ENCODE data around the gene APBB2.
"Not testable (repeated sequence)": the region's sequence is repeated elsewhere in the genome, so short reads cannot be mapped to it uniquely, and the experiment has no call there.

The APBB2 gene

GRCh38 chr4:40840255-40840984 lies 373.9 kb downstream of the APBB2 start:
- DNase-seq (ENCODE audit: low read depth in 3 of 3, low spot score in 1 of 3), result no peak

GRCh38 chr4:40838742-40839141 lies 375.6 kb downstream of the APBB2 start:
- DNase-seq (ENCODE audit: low read depth in 3 of 3, low spot score in 1 of 3), result no peak

- no peak for DNase-seq (ENCODE audit: low read depth in 3 of 3, low spot score in 1 of 3)
These were observed 377.1 kb downstream of the APBB2 start for GRCh38 chr4:40837094-40837870.

- DNase-seq (ENCODE audit: low read depth in 3 of 3, low spot score in 1 of 3), result no peak
These were observed 381.1 kb downstream of the APBB2 start for GRCh38 chr4:40833212-40833611.

GRCh38 chr4:40832175-40832574 lies 382.2 kb downstream of the APBB2 start:
- DNase-seq (ENCODE audit: low read depth in 3 of 3, low spot score in 1 of 3), result no peak

GRCh38 chr4:40831146-40831907 lies 383.0 kb downstream of the APBB2 start:
- no peak for DNase-seq (ENCODE audit: low read depth in 3 of 3, low spot score in 1 of 3)

GRCh38 chr4:40829586-40829985 lies 384.8 kb downstream of the APBB2 start:
- no peak for DNase-seq (ENCODE audit: low read depth in 3 of 3, low spot score in 1 of 3)

GRCh38 chr4:40828661-40829060 lies 385.7 kb downstream of the APBB2 start:
- no peak for DNase-seq (ENCODE audit: low read depth in 3 of 3, low spot score in 1 of 3)

- DNase-seq (ENCODE audit: low read depth in 3 of 3, low spot score in 1 of 3), result no peak
These were observed 386.6 kb downstream of the APBB2 start for GRCh38 chr4:40827758-40828157.

GRCh38 chr4:40826821-40827220 lies 387.5 kb downstream of the APBB2 start:
- DNase-seq (ENCODE audit: low read depth in 3 of 3, low spot score in 1 of 3), result no peak

GRCh38 chr4:40825014-40825838 lies 389.1 kb downstream of the APBB2 start:
- DNase-seq (ENCODE audit: low read depth in 3 of 3, low spot score in 1 of 3), result no peak

GRCh38 chr4:40822420-40823166 lies 391.7 kb downstream of the APBB2 start:
- DNase-seq (ENCODE audit: low read depth in 3 of 3, low spot score in 1 of 3), result no peak

GRCh38 chr4:40820101-40820500 lies 394.2 kb downstream of the APBB2 start:
- DNase-seq (ENCODE audit: low read depth in 3 of 3, low spot score in 1 of 3), result no peak

GRCh38 chr4:40817157-40817556 lies 397.2 kb downstream of the APBB2 start:
- not testable (repeated sequence) for DNase-seq (ENCODE audit: low read depth in 3 of 3, low spot score in 1 of 3)

GRCh38 chr4:40812856-40813255 lies 401.5 kb downstream of the APBB2 start:
- DNase-seq (ENCODE audit: low read depth in 3 of 3, low spot score in 1 of 3), result no peak

- no peak for DNase-seq (ENCODE audit: low read depth in 3 of 3, low spot score in 1 of 3)
These were observed 402.0 kb downstream of the APBB2 start for GRCh38 chr4:40812386-40812785.

- DNase-seq (ENCODE audit: low read depth in 3 of 3, low spot score in 1 of 3), result no peak
These were observed 402.4 kb downstream of the APBB2 start for GRCh38 chr4:40811956-40812355.

- no peak for DNase-seq (ENCODE audit: low read depth in 3 of 3, low spot score in 1 of 3)
These were observed 405.4 kb downstream of the APBB2 start for GRCh38 chr4:40808926-40809457.

GRCh38 chr4:40804598-40804997 lies 409.7 kb downstream of the APBB2 start:
- no peak for DNase-seq (ENCODE audit: low read depth in 3 of 3, low spot score in 1 of 3)

- no peak for DNase-seq (ENCODE audit: low read depth in 3 of 3, low spot score in 1 of 3)
These were observed 414.3 kb downstream of the APBB2 start for GRCh38 chr4:40800064-40800463.

All from stimulated activated CD4-positive, alpha-beta T cell treated with anti-CD3 and anti-CD28 coated beads, TNF-alpha, amount 100 ng/mL, for 1 hour (primary cell).